Effector CD8-positive, alpha-beta T cell (primary cell): ENCODE measurements around the gene PITPNM3.
"Not testable (repeated sequence)": the region's sequence is repeated elsewhere in the genome, so short reads cannot be mapped to it uniquely, and the experiment has no call there.

Experiments
- DNase-seq: peaks from one replicate; lab custom pipeline; 2025; lab: John Stamatoyannopoulos, UW

PITPNM3 gene

DNA sequence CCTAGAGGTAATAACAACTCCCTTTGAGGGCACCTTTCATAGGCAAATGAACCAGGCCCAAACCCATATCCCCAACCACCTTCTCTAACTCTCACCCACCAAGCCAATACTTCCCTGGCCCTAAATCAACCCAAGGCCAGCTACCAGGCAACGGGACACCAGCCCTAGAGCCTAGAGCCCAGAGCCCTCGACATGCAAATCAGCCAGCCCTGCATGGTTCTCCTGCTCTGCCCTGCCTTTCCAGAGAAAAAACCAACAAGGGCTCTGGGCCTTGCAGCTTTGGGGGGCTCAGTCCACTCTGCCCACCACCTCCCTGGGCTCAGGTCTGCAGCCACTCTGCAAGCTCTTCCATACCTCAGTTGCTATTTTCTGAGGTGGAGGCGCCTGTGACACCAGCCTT, 55.0 kb downstream of the PITPNM3 start:
- DNase-seq, result no peak

DNA sequence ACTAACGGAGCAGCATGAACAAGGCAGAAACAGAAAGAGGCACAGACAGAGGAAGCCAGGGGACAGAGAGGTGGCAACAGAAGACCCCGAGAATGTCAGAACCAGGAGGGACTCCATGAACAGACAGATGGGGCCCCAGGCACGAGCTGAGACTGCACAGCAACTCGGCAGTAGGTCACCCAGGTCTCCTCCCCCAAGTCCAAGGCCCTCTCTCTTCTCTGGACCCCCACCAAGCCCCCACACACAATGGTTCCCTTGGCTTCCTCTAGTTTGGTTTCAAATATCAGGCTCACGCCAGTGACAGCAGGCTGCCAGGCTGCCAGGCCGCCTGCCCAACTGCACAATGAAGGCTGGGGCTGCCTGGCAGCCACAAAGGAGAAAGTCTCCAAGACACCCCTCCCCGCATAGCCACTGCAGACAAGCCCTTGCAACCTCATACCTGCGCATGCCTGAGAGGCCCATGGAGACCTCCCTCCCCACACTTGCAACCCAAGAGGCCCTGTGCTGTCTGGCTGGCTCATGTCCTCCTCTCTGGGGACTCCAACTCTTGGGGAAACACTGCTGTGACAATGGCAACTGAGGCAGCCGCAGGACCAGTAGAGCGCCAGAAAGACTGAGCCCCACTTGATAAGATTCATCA, 57.3 kb downstream of the PITPNM3 start:
- DNase-seq, result no peak

DNA sequence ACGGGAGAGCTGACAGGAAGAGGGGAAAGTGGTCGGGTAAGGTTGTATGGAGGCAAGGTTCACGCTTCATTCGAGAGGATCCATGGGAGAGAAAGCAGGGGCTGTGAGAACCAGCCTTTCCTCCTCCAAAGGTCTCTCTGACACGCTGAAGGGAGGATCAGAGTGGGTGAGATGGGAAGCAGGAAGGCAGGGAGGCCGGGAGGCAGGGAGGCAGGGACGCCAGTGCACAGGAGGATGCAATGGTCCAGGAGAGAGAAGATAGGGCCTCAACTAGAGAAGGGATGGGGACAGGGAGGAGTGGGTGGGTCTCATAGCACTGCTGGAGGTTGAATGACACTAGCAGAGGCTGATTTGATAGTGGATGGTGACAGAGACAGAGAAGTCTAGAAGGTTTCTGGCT, 58.0 kb downstream of the PITPNM3 start:
- no peak for DNase-seq

DNA sequence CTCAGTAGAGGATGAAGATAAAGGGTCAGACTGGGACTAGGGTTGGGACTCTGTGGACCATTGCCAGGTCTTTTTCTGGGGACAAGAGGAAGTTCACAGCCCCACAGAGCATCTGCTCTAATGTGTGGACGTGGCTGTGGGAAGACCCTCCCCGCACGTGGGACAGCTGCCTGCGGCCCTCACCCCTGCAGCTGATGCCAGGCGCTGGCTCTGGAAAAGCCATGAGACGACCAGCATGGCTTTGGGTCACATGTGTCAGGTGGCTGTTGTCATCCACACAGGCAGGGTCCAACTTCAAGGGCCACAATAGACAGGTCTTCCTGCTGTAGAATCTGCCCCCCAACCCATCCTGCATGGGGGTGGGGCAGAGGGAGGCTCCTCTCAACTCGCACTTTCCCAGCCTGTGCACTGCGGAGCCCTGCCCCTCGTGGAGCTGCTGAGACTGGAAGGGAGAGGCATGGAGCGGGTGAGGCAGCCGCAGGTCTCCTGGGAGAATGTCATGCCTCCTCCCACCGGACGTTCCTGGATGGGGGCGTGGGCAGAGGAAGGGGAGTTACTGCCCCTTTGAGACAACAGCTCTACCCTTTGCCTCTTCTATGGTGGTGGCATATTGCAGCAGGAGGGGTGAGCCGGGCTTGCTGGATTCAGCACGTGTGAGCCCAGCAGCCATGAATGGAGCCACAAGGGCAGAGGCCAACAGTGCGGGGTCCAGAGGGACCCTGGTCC, 58.7 kb downstream of the PITPNM3 start:
- DNase-seq, result no peak

DNA sequence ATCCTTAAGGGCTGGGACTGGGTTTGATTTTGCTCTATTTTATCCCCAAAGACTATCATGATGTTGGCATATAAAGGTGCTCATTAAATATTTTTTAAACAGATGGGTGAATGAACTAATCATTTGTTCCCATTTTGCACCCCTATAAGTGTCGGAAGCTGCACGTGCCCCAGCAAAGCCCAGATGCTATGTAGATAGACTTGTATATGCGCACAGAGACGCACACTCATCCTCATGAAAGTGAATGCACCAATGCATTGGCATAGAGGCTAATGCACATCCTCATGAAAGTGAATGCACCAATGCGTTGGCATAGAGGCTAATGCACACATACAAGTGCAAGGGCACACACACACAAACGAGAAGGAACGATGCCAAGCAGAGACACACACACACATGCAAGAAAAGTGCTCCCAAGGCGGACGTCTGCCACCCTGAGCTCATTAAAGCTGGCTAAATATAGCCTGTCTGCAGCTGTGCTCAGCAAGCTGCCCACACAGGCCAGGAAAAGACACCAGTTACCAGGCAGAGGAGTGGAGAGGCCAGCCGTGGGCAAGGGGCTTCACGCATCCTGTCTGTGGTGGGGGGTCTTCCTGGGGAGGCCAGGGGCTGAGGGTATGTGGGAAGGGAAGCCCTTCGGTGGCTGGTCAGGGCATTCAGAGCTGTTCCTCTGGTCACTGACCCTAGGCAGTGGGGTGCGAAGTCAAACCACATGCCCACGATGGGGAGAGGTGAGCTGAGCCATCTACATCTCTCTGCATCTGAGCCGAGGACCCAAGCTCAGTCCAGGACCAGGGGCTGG, 59.5 kb downstream of the PITPNM3 start:
- DNase-seq, result no peak

DNA sequence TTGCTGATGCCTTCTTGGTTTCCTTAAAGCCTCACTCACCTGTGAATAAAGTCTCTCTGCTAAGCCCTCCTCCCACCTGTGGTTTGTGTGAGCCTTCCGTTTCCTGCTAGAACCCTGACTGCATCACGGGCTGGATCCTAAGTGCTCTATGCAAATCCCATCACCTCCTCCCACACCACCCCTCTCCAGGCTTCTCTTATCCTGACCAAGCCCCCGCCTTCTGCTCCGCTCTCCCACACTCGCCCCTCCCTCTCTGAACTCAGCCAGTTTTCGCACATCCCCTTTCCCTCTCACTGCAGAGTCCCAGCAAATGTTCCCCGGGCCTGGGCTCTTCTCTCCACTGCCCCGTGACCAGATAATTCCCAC, 60.3 kb downstream of the PITPNM3 start:
- DNase-seq, result no peak

DNA sequence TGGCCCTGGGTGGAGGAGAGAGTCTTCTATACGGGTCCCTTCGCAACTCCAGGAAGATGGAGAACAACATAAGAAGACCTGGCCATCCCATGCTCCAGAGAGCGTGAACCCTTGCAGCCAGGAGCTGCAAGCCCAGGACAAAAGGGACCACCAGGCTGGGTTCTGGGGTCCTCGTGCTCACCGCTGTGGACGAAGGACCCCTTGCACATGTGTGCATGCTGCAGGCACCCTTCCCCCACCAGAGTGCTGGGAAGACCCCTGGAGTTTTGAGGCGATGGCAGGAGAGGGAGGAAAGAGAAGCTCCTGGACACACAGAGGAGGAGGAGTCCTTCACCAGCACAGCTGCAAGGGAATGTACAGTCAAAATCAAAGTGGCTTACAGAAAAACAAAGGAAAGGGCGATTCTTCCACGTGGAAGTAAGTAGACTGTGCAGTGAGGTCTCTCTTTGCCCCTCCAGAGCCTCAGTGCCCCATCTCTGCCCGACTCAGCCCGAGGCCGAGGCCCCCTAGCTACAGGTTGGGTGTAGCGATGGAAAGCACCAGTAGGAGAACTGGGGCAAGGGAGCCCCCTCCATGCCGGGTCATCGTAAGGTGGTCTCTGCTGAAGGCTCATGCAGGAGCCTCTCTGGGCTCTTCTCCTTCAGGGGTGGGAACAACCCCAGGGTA, 60.8 kb downstream of the PITPNM3 start:
- DNase-seq, result no peak

- DNase-seq, result no peak
Measured at GRCh38 chr17:6494239-6494941, 62.0 kb downstream of the PITPNM3 start.

DNA sequence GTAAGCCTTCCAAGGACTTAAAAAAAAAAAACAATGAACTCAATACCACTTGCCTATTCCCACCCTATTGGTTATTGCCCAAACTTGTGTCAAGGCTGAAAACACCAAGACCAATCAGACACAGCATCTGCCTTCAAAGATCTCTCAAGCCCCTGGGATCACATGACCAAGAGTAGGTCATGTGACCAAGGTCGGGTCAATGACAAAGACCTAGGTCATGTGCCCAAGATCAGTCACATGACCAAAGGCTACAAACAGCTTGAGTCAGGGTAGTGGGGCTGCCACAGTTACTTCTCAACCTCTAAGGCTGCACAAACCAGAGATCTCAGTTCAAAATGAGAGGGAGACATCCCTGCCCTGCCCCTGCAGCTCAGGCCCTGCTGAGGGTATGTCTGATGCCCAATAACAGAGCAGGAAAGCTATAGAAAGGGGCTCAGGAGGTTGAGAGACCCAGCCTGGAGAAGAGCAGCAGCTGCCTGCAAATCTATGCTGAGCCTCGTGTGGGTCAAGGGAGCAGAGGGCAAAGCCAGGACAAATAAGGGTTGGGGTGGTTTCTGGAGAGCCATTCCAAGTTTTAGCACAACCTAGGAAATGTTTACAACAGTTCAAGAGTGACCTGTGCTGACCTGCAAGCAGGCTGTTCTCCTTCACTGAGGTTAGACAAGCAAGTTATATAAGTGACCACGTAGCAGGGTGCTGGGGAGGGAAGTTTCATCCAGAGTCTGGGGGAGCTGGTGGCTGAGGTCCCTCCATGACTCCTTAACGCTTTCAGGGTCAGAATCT, 63.3 kb downstream of the PITPNM3 start:
- DNase-seq, result no peak

DNA sequence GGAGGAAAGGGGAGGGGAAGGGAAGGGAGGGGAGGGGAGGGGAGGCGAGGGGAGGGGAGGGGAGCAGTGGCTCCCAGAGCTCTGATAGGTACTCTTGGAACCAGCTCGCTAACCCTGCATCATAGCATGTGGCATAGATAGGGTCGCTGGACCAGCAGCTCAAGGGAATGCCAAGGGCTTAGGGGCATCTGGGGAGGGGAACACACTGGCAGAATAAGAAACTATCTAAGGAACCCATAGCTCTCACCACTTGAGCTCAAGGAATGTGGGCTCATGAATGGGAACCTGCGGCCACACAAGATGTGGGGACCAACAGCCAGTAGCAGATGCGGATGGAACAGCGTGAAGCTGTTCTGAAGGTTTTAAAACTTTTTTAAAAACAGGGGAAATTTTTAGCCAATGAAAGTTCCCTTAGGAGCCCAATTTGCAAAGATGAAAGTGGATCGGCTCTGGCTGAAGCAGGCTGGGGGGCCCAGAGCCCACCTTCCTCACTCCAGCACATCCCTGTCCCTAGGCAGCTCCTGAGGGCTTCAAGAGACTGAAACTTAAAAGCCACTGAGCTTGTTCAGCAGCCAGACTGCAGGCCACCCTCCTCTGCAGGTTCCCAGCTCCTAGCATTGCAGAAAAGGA, 65.2 kb downstream of the PITPNM3 start:
- no peak for DNase-seq

DNA sequence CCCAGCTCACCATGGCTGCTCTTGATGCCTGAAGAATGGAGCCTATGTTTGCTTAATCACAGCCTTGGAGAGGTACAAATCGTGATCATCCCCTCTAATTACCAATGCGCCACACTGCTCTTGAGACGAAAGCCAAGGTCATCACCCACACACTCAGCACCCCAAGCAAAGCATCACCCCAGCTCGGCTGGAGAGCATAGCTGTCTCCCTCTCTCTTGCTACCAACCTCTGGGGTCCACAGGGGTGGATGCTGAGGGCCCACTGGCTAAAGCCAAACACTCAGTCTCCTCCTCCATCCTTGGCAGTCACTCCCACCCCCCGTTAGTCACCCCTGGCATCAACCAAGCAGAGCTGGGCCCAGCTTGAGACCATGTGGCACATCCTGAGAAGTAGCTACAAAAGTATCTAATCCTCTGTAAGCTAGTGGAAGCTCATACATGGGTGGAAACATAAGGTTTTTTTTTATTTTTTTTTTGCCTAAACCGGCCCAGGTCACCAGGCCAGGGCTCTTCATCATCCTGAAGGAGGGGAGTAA, 67.3 kb downstream of the PITPNM3 start:
- no peak for DNase-seq

- DNase-seq, result no peak
Measured at GRCh38 chr17:6488008-6488539, 68.3 kb downstream of the PITPNM3 start.

- DNase-seq, result no peak
Measured at GRCh38 chr17:6487251-6488007, 68.9 kb downstream of the PITPNM3 start.

- DNase-seq, result no peak
Measured at GRCh38 chr17:6485646-6486412, 70.5 kb downstream of the PITPNM3 start.

- no peak for DNase-seq
Measured at GRCh38 chr17:6483507-6483906, 72.8 kb downstream of the PITPNM3 start.

GRCh38 chr17:6482796-6483195, 73.6 kb downstream of the PITPNM3 start:
- not testable (repeated sequence) for DNase-seq

DNA sequence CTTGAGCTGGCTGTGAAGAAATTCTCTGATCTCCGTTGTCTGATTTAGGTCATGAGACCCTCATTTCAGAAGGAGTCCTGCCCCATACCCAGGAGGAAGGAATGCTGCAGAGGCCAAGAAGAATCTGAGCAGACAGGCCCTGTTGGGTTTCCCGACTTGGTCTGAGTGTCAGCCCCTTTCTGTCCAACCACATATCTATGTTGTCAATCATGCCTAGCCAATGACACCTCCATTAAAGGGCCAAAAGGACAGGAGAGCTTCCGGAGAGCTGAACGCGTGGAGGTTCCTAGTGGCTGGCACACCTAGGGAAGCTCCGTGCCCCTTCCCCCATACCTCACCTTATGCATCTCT, 74.3 kb downstream of the PITPNM3 start:
- DNase-seq, result no peak

DNA sequence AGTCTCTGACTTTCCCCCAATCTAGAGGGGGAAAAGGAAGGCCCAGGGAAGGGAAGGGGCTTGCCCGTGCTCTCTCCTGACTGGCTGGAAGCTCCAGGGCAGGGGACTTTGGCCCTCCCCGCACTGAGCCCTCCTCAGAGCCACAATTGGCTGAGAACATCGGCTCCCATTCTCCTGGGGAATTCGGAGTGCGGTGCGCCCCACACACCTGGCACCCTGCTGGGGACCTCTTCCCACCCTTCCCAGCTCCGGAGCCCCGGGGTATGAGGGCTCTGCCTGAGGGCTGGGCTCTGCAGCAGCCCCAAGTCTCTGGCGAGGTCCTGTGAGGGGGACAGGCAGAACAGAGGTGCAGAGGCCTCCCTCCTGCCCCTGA, 76.1 kb downstream of the PITPNM3 start:
- no peak for DNase-seq
